SKM-1 (cell line): ENCODE measurements around the gene NFYC.

Experiments used
- DNase-seq: peaks from one replicate; lab custom pipeline; 2025; ENCODE audit not compliant: unreplicated experiment; lab: John Stamatoyannopoulos, UW

Gene NFYC

GRCh38 chr1:40818264-40818961 is 126.9 kb downstream of the NFYC start:
- no peak for DNase-seq

- no peak for DNase-seq
Measured at GRCh38 chr1:40819101-40819500, 127.6 kb downstream of the NFYC start.

- DNase-seq: no peak
Measured at GRCh38 chr1:40820251-40820797, 128.8 kb downstream of the NFYC start.
